Panc1 (cell line): ENCODE results near the gene FAM234B.

Experiments
- CTCF ChIP-seq: fragments of 450-650 bp; IDR thresholded peaks from 2 replicates; pipeline ENCODE4 v1.5.1; 2017; ENCODE audit warnings: mild to moderate bottlenecking
- POLR2AphosphoS5 ChIP-seq: IDR thresholded peaks from 2 replicates; pipeline ENCODE4 v1.6.1; 2012; ENCODE audit warnings: mild to moderate bottlenecking, low read depth, low read length, moderate library complexity
- SIN3A ChIP-seq: IDR thresholded peaks from 2 replicates; pipeline ENCODE4 v1.6.1; 2012; ENCODE audit warnings: low read depth, mild to moderate bottlenecking, low read length, moderate library complexity, borderline replicate concordance; ENCODE audit not compliant: insufficient read depth
- TCF7L2 ChIP-seq: IDR thresholded peaks from 2 replicates; pipeline ENCODE4 v1.6.1; 2011; ENCODE audit warnings: mild to moderate bottlenecking, low read depth, low read length, inconsistent platforms
- TF ChIP-seq, protein P1 (sequence below), 2 experiments: IDR thresholded peaks; 2 replicates each; pipeline ENCODE4 v1.6.1; 2011 to 2012; ENCODE audit warnings: low read depth in 2 of 2, control low read depth in 1 of 2, low read length in 1 of 2, mild to moderate bottlenecking in 1 of 2, moderate library complexity in 1 of 2; ENCODE audit not compliant: insufficient read depth in 1 of 2

GRCh38 chr12:13071305-13072280 lies 27.4 kb downstream of the FAM234B start:
- no peak for TF ChIP-seq POLR2AphosphoS5
- TF ChIP-seq CTCF: no peak
- TF ChIP-seq, protein P1, sequence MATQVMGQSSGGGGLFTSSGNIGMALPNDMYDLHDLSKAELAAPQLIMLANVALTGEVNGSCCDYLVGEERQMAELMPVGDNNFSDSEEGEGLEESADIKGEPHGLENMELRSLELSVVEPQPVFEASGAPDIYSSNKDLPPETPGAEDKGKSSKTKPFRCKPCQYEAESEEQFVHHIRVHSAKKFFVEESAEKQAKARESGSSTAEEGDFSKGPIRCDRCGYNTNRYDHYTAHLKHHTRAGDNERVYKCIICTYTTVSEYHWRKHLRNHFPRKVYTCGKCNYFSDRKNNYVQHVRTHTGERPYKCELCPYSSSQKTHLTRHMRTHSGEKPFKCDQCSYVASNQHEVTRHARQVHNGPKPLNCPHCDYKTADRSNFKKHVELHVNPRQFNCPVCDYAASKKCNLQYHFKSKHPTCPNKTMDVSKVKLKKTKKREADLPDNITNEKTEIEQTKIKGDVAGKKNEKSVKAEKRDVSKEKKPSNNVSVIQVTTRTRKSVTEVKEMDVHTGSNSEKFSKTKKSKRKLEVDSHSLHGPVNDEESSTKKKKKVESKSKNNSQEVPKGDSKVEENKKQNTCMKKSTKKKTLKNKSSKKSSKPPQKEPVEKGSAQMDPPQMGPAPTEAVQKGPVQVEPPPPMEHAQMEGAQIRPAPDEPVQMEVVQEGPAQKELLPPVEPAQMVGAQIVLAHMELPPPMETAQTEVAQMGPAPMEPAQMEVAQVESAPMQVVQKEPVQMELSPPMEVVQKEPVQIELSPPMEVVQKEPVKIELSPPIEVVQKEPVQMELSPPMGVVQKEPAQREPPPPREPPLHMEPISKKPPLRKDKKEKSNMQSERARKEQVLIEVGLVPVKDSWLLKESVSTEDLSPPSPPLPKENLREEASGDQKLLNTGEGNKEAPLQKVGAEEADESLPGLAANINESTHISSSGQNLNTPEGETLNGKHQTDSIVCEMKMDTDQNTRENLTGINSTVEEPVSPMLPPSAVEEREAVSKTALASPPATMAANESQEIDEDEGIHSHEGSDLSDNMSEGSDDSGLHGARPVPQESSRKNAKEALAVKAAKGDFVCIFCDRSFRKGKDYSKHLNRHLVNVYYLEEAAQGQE (IDR thresholded peaks at IDR 0.05; ENCODE audit: insufficient read depth in 1 of 2, low read depth in 2 of 2, low read length in 1 of 2): no peak
- no peak for TF ChIP-seq SIN3A
- no peak for TF ChIP-seq TCF7L2
